ENCODE measurements around the gene ARHGEF9. TPM values are rescaled to one million over a fixed set of nuclear protein-coding genes. Genes with fewer than 3 reads are reported as not detected.

Gene ARHGEF9
- total RNA-seq, 4 donors from 2014 or later = 18.7 to 21.4 (median 20.4) TPM

DNA sequence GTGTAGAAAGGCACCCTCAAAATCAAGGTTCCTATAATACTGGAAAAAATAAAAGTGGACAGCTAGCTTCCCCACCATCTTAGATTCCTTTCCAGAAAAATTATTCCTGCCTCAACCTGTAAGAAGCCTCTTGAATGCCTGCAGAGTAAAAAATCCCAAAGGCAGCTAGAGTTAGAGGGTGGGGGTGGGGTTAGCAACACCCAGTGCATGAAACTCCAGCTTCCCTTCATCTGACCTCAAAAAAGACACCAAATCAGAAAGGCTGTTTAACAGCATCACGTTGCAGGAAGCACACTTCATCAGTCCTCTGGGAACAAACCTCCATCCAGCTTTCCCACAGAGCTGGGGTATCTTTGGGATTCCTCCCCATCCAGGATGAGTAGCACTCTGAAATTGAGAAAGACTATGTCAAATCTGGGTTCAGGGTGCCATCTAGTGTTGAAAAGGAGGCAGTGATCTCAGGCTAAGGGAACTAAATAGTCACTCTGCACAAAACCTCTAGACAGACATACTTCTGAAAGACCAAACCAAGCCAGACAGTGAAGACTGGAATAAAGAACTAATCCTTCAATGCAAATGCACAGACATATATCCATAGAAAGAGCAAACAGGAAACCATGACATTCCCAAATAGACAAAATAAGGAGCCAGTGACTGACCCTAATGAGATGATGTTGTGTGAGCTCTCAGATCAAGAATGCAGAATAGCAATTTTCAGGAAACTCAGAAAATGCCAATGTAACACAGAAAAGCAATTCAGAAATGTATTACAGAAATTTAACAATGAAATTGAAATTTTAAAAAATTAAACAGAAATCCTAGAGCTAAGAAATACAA lies 97.9 kb downstream of the ARHGEF9 start:
- Histone ChIP-seq H3K9me3 (peaks cover 0 to 6% (median 0%) of the 10 kb centered on the region in 4 donors), H3K4me3 (no peak overlapping the region), H3K27me3 (no peaks in the 10 kb centered on the region), H3K27ac (replicated peaks in 1 of 4) (no peak overlapping the region), H3K4me1 (no peaks in the 10 kb centered on the region), H3K36me3 (no peaks in the 10 kb centered on the region)
- WGBS = 0% methylated on average over 1 of the region's 1 CpG
- DNase-seq (ENCODE audit: extremely low spot score) = no peak
- no peak for TF ChIP-seq POLR2A (IDR thresholded peaks at IDR 0.05; ENCODE audit: low read depth)
- TF ChIP-seq, protein P1, sequence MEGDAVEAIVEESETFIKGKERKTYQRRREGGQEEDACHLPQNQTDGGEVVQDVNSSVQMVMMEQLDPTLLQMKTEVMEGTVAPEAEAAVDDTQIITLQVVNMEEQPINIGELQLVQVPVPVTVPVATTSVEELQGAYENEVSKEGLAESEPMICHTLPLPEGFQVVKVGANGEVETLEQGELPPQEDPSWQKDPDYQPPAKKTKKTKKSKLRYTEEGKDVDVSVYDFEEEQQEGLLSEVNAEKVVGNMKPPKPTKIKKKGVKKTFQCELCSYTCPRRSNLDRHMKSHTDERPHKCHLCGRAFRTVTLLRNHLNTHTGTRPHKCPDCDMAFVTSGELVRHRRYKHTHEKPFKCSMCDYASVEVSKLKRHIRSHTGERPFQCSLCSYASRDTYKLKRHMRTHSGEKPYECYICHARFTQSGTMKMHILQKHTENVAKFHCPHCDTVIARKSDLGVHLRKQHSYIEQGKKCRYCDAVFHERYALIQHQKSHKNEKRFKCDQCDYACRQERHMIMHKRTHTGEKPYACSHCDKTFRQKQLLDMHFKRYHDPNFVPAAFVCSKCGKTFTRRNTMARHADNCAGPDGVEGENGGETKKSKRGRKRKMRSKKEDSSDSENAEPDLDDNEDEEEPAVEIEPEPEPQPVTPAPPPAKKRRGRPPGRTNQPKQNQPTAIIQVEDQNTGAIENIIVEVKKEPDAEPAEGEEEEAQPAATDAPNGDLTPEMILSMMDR (IDR thresholded peaks at IDR 0.05) = peak; percentile 46 to 62 (median 54)
- intact Hi-C loops (cut with DNase I) = no loop called here

DNA sequence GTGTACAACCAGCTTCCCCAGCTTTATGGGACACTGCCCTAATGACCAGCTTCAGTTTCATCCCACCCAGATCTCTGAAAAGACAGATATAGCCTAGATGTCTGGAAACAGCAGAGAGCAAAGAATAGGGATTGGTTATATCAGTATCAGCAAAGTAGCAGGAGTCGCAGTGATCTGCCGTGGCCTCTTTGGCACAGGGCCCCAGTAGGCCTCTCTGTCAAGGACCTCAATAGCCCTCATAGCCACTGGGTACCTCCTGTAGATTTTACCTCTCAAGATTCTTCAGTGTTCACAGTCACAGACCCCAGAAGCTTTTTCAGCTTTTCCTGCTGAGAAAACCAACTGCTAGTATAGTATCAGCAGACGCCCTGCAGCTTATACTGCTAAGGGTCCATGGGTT lies 104.6 kb downstream of the ARHGEF9 start:
- H3K4me3 ChIP-seq = no peak overlapping the region
- intact Hi-C loops (cut with DNase I) = no loop called here
- 76% methylated on average over 3 of the region's 3 CpGs for WGBS

DNA sequence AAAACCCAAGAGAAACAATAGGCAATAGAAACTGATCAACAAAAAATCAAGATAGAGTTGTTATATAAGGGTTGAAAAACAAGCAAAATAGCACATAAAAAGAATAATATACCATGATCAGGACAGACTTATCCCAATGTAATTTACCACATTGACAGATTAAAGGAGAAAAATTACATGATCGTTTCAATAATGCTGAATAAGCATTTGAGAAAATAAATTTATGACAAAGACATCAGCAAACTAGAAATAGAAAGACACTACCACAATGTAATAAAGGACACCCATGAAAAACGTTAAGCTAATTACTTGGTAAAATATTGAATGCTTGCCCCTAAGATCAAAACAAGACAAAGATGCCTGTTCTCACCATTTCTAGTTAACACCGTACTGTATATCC lies 105.6 kb downstream of the ARHGEF9 start:
- H3K27ac ChIP-seq (replicated peaks in 1 of 4) = no peak overlapping the region
- no peaks in the 10 kb centered on the region for H3K9me3 ChIP-seq
- H3K36me3 ChIP-seq = peaks cover 0 to 31% (median 4%) of the 10 kb centered on the region in 4 donors
- TF ChIP-seq, protein P1 (IDR thresholded peaks at IDR 0.05) = no peak
- no peak for TF ChIP-seq POLR2AphosphoS5 (IDR thresholded peaks at IDR 0.05)
- no peak for TF ChIP-seq POLR2A (IDR thresholded peaks at IDR 0.05; ENCODE audit: low read depth)
- TF ChIP-seq EP300 (IDR thresholded peaks at IDR 0.05) = no peak
- intact Hi-C loops (cut with DNase I) = no loop called here
- H3K4me1 ChIP-seq = no peaks in the 10 kb centered on the region
- no peaks in the 10 kb centered on the region for H3K27me3 ChIP-seq
- H3K4me3 ChIP-seq = no peak overlapping the region
- 81% methylated on average over 3 of the region's 3 CpGs for WGBS
- DNase-seq (ENCODE audit: extremely low spot score) = no peak

More for the DNA sequence above, 104.6 kb downstream of the ARHGEF9 start:
- H3K36me3 ChIP-seq = peaks cover 0 to 24% (median 0%) of the 10 kb centered on the region in 4 donors
- H3K4me1 ChIP-seq = no peaks in the 10 kb centered on the region
- no peak for DNase-seq (ENCODE audit: extremely low spot score)
- H3K27me3 ChIP-seq = no peaks in the 10 kb centered on the region
- TF ChIP-seq EP300 (IDR thresholded peaks at IDR 0.05) (no peak), POLR2A (IDR thresholded peaks at IDR 0.05; ENCODE audit: low read depth) (no peak), POLR2AphosphoS5 (IDR thresholded peaks at IDR 0.05) (no peak)
- TF ChIP-seq, protein P1 (IDR thresholded peaks at IDR 0.05) = no peak
- H3K9me3 ChIP-seq = no peaks in the 10 kb centered on the region
- H3K27ac ChIP-seq (replicated peaks in 1 of 4) = no peak overlapping the region

DNA sequence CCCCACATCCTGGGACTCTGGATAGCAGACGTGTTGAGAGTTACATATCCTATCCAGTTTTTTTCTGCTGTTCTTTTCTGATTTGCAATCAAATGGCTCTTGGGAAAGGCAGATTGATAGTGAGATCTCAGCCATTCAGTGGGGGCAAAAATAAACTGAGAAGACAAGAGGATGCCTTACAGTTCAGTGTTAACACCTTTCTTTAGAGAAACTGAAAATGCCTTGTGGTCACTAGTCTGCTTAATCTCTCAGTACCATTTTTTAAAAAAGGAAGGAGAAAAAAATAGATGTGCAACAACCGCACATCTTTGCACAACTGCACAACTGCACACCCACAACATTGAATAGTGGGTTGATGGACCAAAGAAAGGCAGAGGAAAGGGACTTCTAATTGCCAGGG lies 109.3 kb downstream of the ARHGEF9 start:
- Histone ChIP-seq H3K27ac (replicated peaks in 1 of 4) (no peak overlapping the region), H3K4me3 (no peak overlapping the region), H3K4me1 (no peaks in the 10 kb centered on the region), H3K27me3 (no peaks in the 10 kb centered on the region), H3K36me3 (peaks cover 0 to 57% (median 20%) of the 10 kb centered on the region in 4 donors), H3K9me3 (no peaks in the 10 kb centered on the region)
- intact Hi-C loops (cut with DNase I) = no loop called here
- 78% methylated on average over 2 of the region's 2 CpGs for WGBS
- TF ChIP-seq POLR2A (IDR thresholded peaks at IDR 0.05; ENCODE audit: low read depth) = no peak
- TF ChIP-seq, protein P1 (IDR thresholded peaks at IDR 0.05) = no peak
- TF ChIP-seq EP300 (IDR thresholded peaks at IDR 0.05) = no peak
- no peak for TF ChIP-seq POLR2AphosphoS5 (IDR thresholded peaks at IDR 0.05)
- no peak for DNase-seq (ENCODE audit: extremely low spot score)
